HG02763 (cell line): Measurements from ENCODE around the gene COL4A1.

Experiments used
- ATAC-seq: cut with Tn5 transposase; IDR thresholded peaks from one replicate; pipeline ENCODE4 v1.9.1; 2021; ENCODE audit warnings: mild to moderate bottlenecking, moderate library complexity; ENCODE audit not compliant: unreplicated experiment

Gene COL4A1

GRCh38 chr13:110225609-110226574 is 81.1 kb downstream of the COL4A1 start:
- no peak for ATAC-seq

GRCh38 chr13:110225003-110225402 is 82.0 kb downstream of the COL4A1 start:
- ATAC-seq = no peak

- ATAC-seq = no peak
These were observed 82.4 kb downstream of the COL4A1 start for GRCh38 chr13:110224519-110224918.

GRCh38 chr13:110221406-110222117 is 85.4 kb downstream of the COL4A1 start:
- no peak for ATAC-seq

- ATAC-seq = no peak
These were observed 86.5 kb downstream of the COL4A1 start for GRCh38 chr13:110220471-110220870.

- ATAC-seq = no peak
These were observed 88.3 kb downstream of the COL4A1 start for GRCh38 chr13:110218581-110219201.

GRCh38 chr13:110217811-110218210 is 89.1 kb downstream of the COL4A1 start:
- ATAC-seq = no peak

GRCh38 chr13:110217085-110217484 is 89.9 kb downstream of the COL4A1 start:
- no peak for ATAC-seq

GRCh38 chr13:110216398-110217041 is 90.4 kb downstream of the COL4A1 start:
- no peak for ATAC-seq

- no peak for ATAC-seq
These were observed 91.0 kb downstream of the COL4A1 start for GRCh38 chr13:110216006-110216397.

- no peak for ATAC-seq
These were observed 91.4 kb downstream of the COL4A1 start for GRCh38 chr13:110215606-110216005.

- ATAC-seq = no peak
These were observed 92.3 kb downstream of the COL4A1 start for GRCh38 chr13:110214637-110215036.

GRCh38 chr13:110213461-110214074 is 93.4 kb downstream of the COL4A1 start:
- ATAC-seq = no peak

GRCh38 chr13:110212529-110212928 is 94.4 kb downstream of the COL4A1 start:
- no peak for ATAC-seq

- ATAC-seq = no peak
These were observed 95.2 kb downstream of the COL4A1 start for GRCh38 chr13:110211735-110212134.

- ATAC-seq = no peak
These were observed 95.9 kb downstream of the COL4A1 start for GRCh38 chr13:110211046-110211445.

- no peak for ATAC-seq
These were observed 96.4 kb downstream of the COL4A1 start for GRCh38 chr13:110210604-110210985.

GRCh38 chr13:110209950-110210603 is 96.9 kb downstream of the COL4A1 start:
- ATAC-seq = no peak

GRCh38 chr13:110208116-110208515 is 98.8 kb downstream of the COL4A1 start:
- no peak for ATAC-seq

- no peak for ATAC-seq
These were observed 100.0 kb downstream of the COL4A1 start for GRCh38 chr13:110206996-110207395.
